Heart left ventricle (tissue), 13 donors: ENCODE measurements around the gene PARD3B.

Source experiments
- POLR2A ChIP-seq, 2 donors: fragments of 450-650 bp; IDR thresholded peaks; one replicate each; pipeline ENCODE4 v1.6.1; 2017; ENCODE audit warnings: antibody characterized with exemption in 2 of 2, mild to moderate bottlenecking in 2 of 2, moderate library complexity in 2 of 2
- TF ChIP-seq, protein P1 (sequence below), 12 donors: fragments of 200-600 bp; sonication (generic) in 4 of 12; IDR thresholded peaks; one replicate each; pipeline versions ENCODE4 v1.5.0 to v1.8.0; 2018 to 2022; ENCODE audit warnings: antibody characterized with exemption in 12 of 12, mild to moderate bottlenecking in 5 of 12
- donor health status: ischemic (EF 13 %, LVEDD 7.1; RV severe dilation, severe dysfunction).
- donor health status: DM: no; HTN: yes; CAD: no.
- donor health status: DM: no; HTN: no; CAD: no.
- donor health status: ischemic (EF 25% LVEDD 6.9; RV normal size, moderate dysfunction).
- donor health status: ischemic (EF 25% LVEDD 5.7; RV mildly dilated, moderate dysfunction).
- donor health status: ischemic (EF 35%, LVEDD 5.7; RV mildly dilated, moderate dysfunction).
- donor health status: nonischemic (EF 11% LVEDD 7.7; RV severe dilation, severe dysfunction).
- donor health status: DM: yes; HTN: yes; CAD: no.
- donor health status: PGD.
- donor health status: ischemic (EF 29% LVEDD 5.4; RV normal size, mild dysfunction).
- donor health status: nonischemic (EF 23%, LVEDD 6.1; RV moderate dilation, normal function).

DNA sequence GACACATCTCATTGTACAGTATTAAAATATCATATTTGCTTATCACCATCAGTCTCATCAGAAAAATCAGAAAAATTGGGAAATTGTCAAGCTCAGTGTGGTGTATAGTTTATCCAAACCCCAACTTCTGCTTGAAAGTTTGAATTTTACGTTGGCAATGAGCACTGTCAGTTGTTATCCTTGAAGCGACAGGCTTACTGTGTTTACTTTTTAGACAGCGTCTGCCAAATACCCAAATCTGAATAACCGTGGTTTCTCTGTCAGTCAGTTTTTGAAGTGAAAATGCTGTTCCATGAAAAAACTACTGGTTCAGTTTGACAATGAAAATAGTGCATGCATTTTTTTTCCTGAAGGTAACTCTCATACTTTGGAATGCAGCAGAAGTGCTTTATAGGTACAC is 70.2 kb downstream of the PARD3B start:
- TF ChIP-seq POLR2A (IDR thresholded peaks at IDR 0.05) = no peak
- TF ChIP-seq, protein P1, sequence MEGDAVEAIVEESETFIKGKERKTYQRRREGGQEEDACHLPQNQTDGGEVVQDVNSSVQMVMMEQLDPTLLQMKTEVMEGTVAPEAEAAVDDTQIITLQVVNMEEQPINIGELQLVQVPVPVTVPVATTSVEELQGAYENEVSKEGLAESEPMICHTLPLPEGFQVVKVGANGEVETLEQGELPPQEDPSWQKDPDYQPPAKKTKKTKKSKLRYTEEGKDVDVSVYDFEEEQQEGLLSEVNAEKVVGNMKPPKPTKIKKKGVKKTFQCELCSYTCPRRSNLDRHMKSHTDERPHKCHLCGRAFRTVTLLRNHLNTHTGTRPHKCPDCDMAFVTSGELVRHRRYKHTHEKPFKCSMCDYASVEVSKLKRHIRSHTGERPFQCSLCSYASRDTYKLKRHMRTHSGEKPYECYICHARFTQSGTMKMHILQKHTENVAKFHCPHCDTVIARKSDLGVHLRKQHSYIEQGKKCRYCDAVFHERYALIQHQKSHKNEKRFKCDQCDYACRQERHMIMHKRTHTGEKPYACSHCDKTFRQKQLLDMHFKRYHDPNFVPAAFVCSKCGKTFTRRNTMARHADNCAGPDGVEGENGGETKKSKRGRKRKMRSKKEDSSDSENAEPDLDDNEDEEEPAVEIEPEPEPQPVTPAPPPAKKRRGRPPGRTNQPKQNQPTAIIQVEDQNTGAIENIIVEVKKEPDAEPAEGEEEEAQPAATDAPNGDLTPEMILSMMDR (IDR thresholded peaks at IDR 0.05) = no peak
